CD4-positive, alpha-beta T cell treated with Interleukin-17A for 1 hour (primary cell): Measurements from ENCODE around the gene VTI1B.
"Not testable (repeated sequence)": the region's sequence is repeated elsewhere in the genome, so short reads cannot be mapped to it uniquely, and the experiment has no call there.

Experiments used
- DNase-seq: peaks from one replicate; pipeline ENCODE4 v3.0.0-alpha.2; 2020

Gene VTI1B

DNA sequence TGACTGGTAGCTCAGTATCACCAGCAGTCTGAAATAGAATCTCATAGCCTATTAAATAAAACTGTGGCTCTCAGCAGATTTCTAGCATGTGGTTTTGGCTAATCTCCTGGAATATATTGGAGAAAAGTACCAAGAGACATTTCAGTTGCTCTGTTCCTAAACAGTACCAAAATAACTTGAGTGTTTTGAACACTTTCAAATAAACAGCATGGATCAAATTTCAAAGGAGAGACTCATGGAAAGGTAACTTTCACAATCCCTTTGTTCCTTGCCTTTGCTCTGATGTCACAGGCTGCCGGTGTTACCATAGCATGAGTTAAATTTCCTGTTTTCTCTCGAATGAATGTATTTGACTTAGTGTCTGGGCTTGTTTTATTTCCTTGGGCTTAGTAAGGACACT, 51.3 kb downstream of the VTI1B start:
- no peak for DNase-seq

GRCh38 chr14:67622675-67623074, 51.8 kb downstream of the VTI1B start:
- DNase-seq = no peak

DNA sequence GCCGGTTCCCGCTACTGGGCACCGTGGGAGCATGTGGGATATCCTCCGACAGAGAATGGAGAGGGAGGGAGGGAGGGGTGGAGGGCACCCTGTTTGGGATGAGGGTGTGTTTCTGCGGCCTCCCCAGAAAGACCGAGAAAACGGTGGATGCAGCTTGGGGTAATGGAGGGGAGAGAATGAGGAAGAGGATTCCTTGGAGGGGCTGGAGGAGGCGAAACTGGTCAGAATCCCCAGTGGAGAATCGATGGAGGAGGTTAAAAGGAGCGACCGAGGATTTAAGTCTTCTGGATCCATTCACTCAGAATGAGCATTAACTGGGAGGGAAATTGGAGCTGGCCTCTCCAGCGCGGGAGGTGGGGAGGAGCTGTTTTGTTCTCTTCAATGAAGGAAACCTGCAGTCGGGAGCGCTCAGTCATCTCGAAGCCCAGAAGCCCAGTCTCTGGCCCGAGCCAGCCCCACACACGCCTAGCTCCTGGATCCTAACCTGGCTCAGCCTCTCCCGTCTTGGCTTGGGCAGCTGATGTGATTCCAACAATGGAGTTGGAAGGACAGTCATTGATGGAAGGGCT, 54.1 kb downstream of the VTI1B start:
- no peak for DNase-seq

- peak; percentile 97 for DNase-seq
Observed at GRCh38 chr14:67619446-67620216, 54.8 kb downstream of the VTI1B start, which contains the start of gene ARG2. TSS of gene ARG2 (plus strand) at chr14:67619920. CDS start at chr14:67619978, 58 bp downstream.

DNA sequence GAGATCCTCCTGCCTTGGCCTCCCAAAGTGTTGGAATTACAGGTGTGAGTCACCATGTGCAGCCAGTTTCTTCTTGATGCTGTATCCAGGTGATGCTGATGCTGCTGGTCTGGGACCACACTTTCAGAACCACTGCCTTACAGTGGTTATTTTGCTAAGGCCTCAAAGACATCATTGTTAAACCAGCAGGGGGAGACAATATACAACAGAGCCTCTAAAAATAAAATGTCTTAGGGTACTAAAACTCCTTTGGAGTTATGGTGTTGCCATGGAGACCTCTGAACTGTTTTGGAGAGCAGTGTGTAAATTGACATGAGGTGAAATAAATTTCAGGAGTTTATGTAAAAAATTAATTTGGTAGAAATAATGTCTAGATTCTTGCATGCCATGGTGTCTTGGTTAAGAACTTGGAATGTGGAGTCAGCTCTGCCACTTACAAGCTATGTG, 55.8 kb downstream of the VTI1B start:
- peak; percentile 90 for DNase-seq

- no peak for DNase-seq
Observed at GRCh38 chr14:67610491-67610890, 63.9 kb downstream of the VTI1B start.

DNA sequence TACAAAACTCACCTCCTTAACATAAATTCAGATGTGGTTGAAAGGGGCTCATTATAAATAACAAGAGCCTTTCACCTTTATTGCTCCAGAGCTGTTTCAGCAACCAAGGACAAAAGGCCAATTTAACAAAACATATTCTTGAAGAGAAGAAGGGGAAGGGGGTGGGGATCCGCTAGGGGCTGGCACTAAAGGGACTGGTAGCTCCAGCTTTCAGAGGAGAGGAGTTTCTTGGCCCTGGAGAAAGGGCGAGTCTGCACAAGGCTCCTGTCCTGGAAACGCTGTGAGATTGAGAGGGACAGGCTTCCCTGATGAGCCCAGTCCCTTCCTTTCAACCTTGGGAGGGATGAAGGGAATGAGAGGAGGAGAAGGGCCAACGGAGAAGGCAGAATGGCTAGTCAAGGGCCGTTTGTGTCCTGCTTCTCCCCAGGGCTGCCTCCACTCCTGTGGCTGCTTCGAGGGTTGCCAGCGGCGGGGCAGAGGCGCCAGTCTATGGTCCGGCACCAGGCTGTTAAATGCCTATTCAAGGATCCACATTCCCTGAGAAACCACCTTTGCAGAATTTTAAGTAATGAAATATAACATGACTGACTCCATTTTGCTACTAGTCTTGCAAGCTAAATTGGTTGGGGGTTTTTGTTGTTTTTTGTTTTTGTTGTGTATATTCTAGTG, 64.7 kb downstream of the VTI1B start:
- no peak for DNase-seq

- DNase-seq = no peak
Observed at GRCh38 chr14:67607646-67608045, 66.8 kb downstream of the VTI1B start.

DNA sequence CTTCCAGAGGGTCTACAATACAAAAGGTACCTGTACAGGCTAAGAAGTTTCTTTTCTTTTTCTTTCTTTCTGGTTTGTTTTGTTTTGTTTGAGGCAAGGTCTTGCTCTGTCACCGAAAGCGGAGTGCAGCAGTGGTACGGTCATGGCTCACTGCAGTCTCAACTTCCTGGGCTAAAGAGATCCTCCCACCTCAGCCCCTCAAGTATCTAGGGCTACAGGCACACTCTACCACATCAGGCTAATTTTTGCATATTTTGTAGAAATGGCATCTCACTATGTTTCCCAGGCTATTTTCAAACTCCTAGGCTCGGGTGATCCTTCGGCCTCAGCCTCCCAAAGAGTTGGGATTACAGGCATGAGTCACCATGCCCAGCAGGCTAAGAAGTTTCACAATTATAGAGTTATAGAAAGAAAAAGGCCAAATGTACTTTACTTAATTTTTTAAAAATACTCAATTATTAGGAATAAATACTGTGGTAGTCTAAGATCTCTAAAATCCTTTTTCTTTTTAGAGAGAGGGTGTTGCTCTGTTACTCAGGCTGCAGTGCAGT, 71.4 kb downstream of the VTI1B start:
- DNase-seq = no peak

DNA sequence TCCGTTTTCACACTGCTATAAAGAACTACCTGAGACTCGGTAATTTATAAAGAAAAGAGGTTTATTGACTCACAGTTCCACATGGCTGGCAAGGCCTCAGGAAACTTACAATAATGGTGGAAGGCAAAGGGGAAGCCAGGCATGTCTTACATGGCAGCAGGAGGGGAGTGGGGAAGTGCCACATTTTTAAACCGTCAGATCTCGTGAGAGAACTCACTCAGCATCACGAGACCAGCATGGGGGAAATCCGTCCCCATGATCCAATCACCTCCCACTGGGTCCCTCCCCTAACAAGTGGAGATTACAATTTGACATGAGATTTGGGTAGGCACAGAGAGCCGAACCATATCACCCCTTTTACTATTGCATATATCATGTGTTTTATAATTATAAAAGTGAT, 72.4 kb downstream of the VTI1B start:
- no peak for DNase-seq

- not testable (repeated sequence) for DNase-seq
Observed at GRCh38 chr14:67600562-67600974, 73.9 kb downstream of the VTI1B start.

DNA sequence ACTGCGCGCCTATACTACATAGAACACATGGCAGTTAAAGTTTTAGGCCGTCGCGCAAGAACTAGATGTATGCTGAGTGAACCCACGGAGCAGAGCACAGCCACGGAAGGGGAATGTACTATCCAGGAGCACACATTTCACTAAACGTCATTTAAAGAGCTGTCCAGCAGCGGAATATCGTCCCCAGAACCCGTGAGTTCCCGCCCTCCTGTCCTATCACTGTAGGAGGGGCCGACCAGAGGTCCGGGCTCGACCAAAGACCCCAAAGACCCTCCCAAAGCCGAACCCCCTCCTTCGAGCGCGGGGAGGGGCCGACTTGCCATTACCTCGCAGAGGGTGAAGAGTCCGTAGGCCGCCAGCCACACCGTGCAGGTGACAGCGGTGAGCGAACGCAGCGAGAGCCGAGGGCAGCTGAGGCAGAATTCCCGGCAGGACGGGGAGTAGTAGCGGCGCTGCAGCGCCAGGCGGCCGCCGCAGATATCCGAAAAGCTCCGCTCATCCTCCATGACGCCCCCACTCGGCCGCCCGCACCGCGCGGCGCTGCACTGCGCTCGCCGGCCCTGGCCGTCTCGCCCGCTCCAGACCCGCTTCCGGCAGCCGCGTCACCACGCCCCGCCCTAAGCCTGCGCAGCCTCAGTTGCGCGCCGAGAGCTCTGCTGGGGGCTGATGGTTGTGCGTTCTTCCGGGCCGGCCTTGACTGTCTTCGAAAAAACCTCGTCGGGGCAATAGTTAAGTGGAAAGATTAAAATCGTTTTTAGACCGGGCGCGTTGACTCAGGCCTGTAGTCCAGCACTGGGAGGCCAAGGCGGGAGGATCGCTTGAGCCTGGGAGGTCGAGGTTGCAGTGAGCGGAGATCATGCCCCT, 74.5 kb downstream of the VTI1B start, which contains the start of gene PIGH:
Gene PIGH, minus strand, starts transcription at position 571 of the 864 bp plus-strand sequence. Its CDS starts 65 bp downstream, at position 506.
- DNase-seq = peak; percentile 95
